Retinal pigment epithelial cell (primary cell): ENCODE measurements around the gene KCNQ5.
"Not testable (repeated sequence)": the region's sequence is repeated elsewhere in the genome, so short reads cannot be mapped to it uniquely, and the experiment has no call there.

Experiments
- DNase-seq: peaks from one replicate; pipeline ENCODE4 v3.0.0-alpha.2; 2010; ENCODE audit warnings: low read depth
- H3K4me3 ChIP-seq: 2 replicates; pipeline ENCODE4 v1.5.1; 2011; ENCODE audit warnings: mild to moderate bottlenecking, low read length, control low read depth, moderate library complexity
- CTCF ChIP-seq: conservative IDR thresholded peaks from 2 replicates; pipeline ENCODE4 v1.5.1; 2011; ENCODE audit warnings: low read depth, low read length, control low read depth, inconsistent platforms

KCNQ5 gene

DNA sequence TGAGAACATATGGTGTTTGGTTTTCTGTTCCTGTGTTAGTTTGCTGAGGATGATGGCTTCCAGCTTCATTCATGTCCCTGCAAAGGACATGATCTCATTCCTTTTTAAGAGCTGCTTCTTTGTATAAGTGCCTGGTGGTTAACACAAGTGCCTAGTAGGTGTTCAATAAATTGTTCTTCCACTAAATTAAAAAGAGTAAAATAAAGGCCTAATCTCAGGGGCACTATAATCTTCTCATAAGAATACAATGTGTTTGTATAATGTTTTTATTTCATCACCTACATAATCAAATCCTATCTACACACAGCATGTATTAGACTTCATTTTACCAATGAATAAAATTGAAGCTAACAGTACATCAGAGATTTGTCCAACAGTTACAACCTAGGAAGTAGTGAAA lies 350.7 kb downstream of the KCNQ5 start:
- TF ChIP-seq CTCF = no peak
- no peak for DNase-seq
- no peak overlapping the region for H3K4me3 ChIP-seq

- no peak for DNase-seq
- TF ChIP-seq CTCF = no peak
Measured at GRCh38 chr6:72974276-72974675, 352.4 kb downstream of the KCNQ5 start.

GRCh38 chr6:72975352-72975752 lies 353.5 kb downstream of the KCNQ5 start:
- no peak for DNase-seq
- H3K4me3 ChIP-seq = no peak overlapping the region
- no peak for TF ChIP-seq CTCF

More at GRCh38 chr6:72974276-72974675, 352.4 kb downstream of the KCNQ5 start:
- H3K4me3 ChIP-seq = no peak overlapping the region

GRCh38 chr6:72976484-72976883 lies 354.6 kb downstream of the KCNQ5 start:
- no peak overlapping the region for H3K4me3 ChIP-seq
- no peak for DNase-seq
- no peak for TF ChIP-seq CTCF

GRCh38 chr6:72977114-72977513 lies 355.2 kb downstream of the KCNQ5 start:
- H3K4me3 ChIP-seq = no peak overlapping the region
- DNase-seq = no peak
- TF ChIP-seq CTCF = no peak

DNA sequence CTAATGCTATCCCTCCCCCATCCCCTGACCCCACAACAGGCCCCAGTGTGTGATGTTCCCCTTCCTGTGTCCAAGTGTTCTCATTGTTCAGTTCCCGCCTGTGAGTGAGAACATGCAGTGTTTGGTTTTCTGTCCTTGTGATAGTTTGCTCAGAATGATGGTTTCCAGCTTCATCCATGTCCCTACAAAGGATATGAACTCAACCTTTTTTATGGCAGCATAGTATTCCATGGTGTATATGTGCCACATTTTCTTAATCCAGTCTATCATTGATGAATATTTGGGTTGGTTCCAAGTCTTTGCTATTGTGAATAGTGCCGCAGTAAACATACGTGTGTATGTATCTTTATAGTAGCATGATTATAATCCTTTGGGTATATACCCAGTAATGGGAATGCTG lies 356.9 kb downstream of the KCNQ5 start:
- DNase-seq, H3K4me3 ChIP-seq: not testable (repeated sequence)

DNA sequence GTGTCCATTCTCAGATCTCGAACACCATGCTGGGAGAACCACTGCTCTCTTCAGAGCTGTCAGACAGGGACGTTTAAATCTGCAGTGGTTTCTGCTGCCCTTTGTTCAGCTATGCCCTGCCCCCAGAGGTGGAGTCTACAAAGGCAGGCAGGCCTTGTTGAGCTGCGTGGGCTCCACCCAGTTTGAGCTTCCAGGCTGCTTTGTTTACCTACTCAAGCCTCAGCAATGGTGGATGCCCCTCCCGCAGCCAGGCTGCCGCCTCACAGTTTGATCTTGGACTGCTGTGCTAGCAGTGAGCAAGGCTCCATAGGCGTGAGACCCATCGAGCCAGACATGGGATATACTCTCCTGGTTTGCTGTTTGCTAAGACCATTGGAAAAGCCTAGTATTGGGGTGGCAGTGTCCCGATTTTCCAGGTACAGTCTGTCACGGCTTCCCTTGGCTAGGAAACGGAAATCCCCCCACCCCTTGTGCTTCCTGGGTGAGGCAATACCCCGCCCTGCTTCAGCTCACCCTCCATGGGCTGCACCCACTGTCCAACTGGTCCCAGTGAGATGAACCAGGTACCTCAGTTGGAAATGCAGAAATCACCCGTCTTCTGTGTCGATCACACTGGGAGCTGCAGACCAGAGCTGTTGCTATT lies 362.4 kb downstream of the KCNQ5 start:
- not testable (repeated sequence) for DNase-seq, H3K4me3 ChIP-seq

DNA sequence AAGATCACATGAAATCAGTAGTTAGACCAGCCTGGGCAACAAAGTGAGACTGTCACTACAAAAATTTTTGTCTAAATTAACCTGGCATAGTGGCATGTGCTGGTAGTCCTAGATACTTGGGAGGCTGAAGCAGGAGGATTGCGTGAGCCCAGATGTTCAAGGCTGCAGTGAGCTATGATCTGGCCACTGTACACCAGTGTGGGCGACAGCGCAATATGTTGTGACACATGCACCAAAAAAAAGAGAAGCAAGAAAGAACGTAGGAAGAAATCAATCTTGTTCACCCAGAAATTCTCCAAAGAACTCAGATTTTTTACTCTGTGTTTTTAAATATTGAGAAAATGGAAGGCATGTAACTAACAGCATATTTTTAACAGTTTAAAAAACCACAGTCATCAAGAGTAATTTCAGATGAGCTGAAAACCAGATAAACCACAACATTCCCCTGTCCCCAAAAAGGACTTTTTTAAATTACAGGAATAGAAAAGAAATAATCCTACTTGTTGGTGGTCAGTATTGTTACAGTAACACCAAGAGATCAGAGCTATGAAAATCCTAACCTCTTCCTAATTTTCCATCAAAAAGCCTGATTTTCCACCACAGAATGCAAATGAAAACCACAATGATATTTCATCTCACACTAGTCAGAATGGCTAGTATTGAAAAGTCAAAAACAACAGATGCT lies 363.3 kb downstream of the KCNQ5 start:
- TF ChIP-seq CTCF = no peak
- DNase-seq = no peak

More for the DNA sequence above, 363.3 kb downstream of the KCNQ5 start:
- H3K4me3 ChIP-seq = no peak overlapping the region
